Neural progenitor cell (in vitro differentiated cells): Measurements from ENCODE around the gene BCAS4. TPM values are rescaled to one million over a fixed set of nuclear protein-coding genes. Genes with fewer than 3 reads are reported as not detected.
A peak's percentile ranks its signal among the peaks of the same experiment; 100 is the strongest.

Experiments used
- DNase-seq: peaks from one replicate; pipeline ENCODE4 v3.0.0-alpha.2; 2016; ENCODE audit warnings: low spot score
- H2AFZ ChIP-seq: fragments of 200-600 bp; sonication (generic); replicated peaks from 2 replicates; pipeline ENCODE4 v1.6.1; 2016; ENCODE audit warnings: antibody characterized with exemption
- H3F3A ChIP-seq: fragments of 200-600 bp; sonication (generic); 2 replicates; pipeline ENCODE4 v1.6.1; 2016; ENCODE audit warnings: antibody characterized with exemption, low read depth
- H3K27ac ChIP-seq: fragments of 200-600 bp; sonication (generic); 2 replicates; pipeline ENCODE4 v1.5.1; 2016; ENCODE audit warnings: mild to moderate bottlenecking
- H3K27me3 ChIP-seq: fragments of 200-600 bp; sonication (generic); 2 replicates; pipeline ENCODE4 v1.6.1; 2016; ENCODE audit warnings: mild to moderate bottlenecking, moderate library complexity
- H3K36me3 ChIP-seq: fragments of 200-600 bp; sonication (generic); 2 replicates; pipeline ENCODE4 v1.5.1; 2016
- H3K4me1 ChIP-seq: fragments of 200-600 bp; sonication (generic); 2 replicates; pipeline ENCODE4 v1.6.1; 2016; ENCODE audit warnings: mixed run types
- H3K4me2 ChIP-seq: fragments of 200-600 bp; sonication (generic); 2 replicates; pipeline ENCODE4 v1.6.1; 2016
- H3K4me3 ChIP-seq: fragments of 200-600 bp; sonication (generic); 2 replicates; pipeline ENCODE4 v1.5.1; 2016
- H3K79me2 ChIP-seq: fragments of 200-600 bp; sonication (generic); 2 replicates; pipeline ENCODE4 v1.6.1; 2016; ENCODE audit warnings: low read depth
- H3K9ac ChIP-seq: fragments of 200-600 bp; sonication (generic); 2 replicates; pipeline ENCODE4 v1.6.1; 2016
- H3K9me3 ChIP-seq: fragments of 200-600 bp; sonication (generic); 2 replicates; pipeline ENCODE4 v1.5.1; 2016; ENCODE audit warnings: low read depth
- H4K20me1 ChIP-seq: fragments of 200-600 bp; sonication (generic); 2 replicates; pipeline ENCODE4 v1.6.1; 2016; ENCODE audit warnings: low read depth
- H3K27ac Mint-ChIP-seq: 3 replicates; pipeline ENCODE4 v1.8.0; 2021; ENCODE audit warnings: mixed read lengths
- H3K27me3 Mint-ChIP-seq: 2 replicates; pipeline ENCODE4 v1.8.0; 2022; ENCODE audit warnings: low read depth, mild to moderate bottlenecking, inconsistent platforms, moderate library complexity, mixed read lengths; ENCODE audit not compliant: insufficient read depth
- H3K36me3 Mint-ChIP-seq: 3 replicates; pipeline ENCODE4 v1.8.0; 2021; ENCODE audit warnings: mixed read lengths
- H3K4me1 Mint-ChIP-seq: 3 replicates; pipeline ENCODE4 v1.8.0; 2021; ENCODE audit warnings: mixed read lengths
- H3K4me3 Mint-ChIP-seq: 3 replicates; pipeline ENCODE4 v1.8.0; 2021; ENCODE audit warnings: mild to moderate bottlenecking, moderate library complexity, mixed read lengths
- H3K9me3 Mint-ChIP-seq: 3 replicates; pipeline ENCODE4 v1.8.0; 2020; ENCODE audit warnings: mixed read lengths
- EZH2 ChIP-seq: fragments of 200-600 bp; sonication (generic); IDR thresholded peaks from 2 replicates; pipeline ENCODE4 v1.6.1; 2017; ENCODE audit warnings: antibody characterized with exemption, mild to moderate bottlenecking, moderate library complexity
- EZH2phosphoT487 ChIP-seq: fragments of 200-600 bp; sonication (generic); IDR thresholded peaks from 2 replicates; pipeline ENCODE4 v1.6.1; 2017; ENCODE audit warnings: antibody characterized with exemption
- total RNA-seq: library from RNA; depleted of rRNA; stranded (reverse); fragments of >200 nt; gene quantifications from 2 replicates; pipeline ENCODE4 v1.2.3, GENCODE V29; 2015; ENCODE audit warnings: low replicate concordance
- TF ChIP-seq, protein P1 (sequence below): fragments of 200-600 bp; sonication (generic); IDR thresholded peaks from 2 replicates; pipeline ENCODE4 v1.5.1; 2017; ENCODE audit warnings: antibody characterized with exemption, mild to moderate bottlenecking

The BCAS4 gene
- total RNA-seq, 1 donor from 2014 or later = 15.3 TPM

DNA sequence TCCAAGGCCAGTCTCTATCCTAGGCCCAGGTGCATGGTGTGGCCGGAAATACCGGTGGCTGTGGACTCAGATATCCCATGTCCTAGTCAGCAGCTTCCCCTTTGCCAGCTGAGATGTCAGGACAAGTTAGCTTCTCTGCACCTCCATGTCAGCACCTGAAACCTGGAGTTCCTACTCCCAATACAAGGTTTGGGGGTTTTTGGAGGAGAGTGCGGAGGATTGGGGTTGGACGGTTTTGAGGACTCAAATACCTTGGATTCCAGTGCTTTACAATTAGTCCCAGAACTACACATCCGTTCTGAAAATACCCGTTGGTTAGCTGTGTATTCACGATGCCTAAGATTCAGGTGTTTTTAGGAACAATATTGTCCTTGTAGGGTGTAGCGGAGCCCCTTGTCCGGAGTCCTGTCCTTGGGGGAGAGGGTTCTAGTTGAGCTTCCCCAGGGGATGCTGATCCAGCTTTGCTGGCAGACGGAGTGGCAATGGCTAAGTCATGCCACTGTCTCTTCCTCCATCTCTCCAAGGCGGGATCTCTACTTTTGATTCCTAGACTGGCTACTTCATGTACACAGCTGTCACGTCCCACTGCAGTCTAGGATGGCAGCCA, 91.4 kb downstream of the BCAS4 start:
- no peak overlapping the region for H3K27ac Mint-ChIP-seq
- no peaks in the 10 kb centered on the region for H3K27me3 ChIP-seq
- H3F3A ChIP-seq = peaks cover 74% of the 10 kb centered on the region
- no peaks in the 10 kb centered on the region for H3K4me1 ChIP-seq
- no peak overlapping the region for H3K9ac ChIP-seq
- H3K27ac ChIP-seq = peak overlapping the region; percentile 67
- DNase-seq = no peak
- peaks cover 39% of the 10 kb centered on the region for H3K36me3 Mint-ChIP-seq
- H2AFZ ChIP-seq = no peak overlapping the region
- peaks cover 34% of the 10 kb centered on the region for H4K20me1 ChIP-seq
- H3K4me3 ChIP-seq = no peak overlapping the region
- H3K4me2 ChIP-seq = no peak overlapping the region
- TF ChIP-seq, protein P1, sequence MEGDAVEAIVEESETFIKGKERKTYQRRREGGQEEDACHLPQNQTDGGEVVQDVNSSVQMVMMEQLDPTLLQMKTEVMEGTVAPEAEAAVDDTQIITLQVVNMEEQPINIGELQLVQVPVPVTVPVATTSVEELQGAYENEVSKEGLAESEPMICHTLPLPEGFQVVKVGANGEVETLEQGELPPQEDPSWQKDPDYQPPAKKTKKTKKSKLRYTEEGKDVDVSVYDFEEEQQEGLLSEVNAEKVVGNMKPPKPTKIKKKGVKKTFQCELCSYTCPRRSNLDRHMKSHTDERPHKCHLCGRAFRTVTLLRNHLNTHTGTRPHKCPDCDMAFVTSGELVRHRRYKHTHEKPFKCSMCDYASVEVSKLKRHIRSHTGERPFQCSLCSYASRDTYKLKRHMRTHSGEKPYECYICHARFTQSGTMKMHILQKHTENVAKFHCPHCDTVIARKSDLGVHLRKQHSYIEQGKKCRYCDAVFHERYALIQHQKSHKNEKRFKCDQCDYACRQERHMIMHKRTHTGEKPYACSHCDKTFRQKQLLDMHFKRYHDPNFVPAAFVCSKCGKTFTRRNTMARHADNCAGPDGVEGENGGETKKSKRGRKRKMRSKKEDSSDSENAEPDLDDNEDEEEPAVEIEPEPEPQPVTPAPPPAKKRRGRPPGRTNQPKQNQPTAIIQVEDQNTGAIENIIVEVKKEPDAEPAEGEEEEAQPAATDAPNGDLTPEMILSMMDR = no peak
- no peak for TF ChIP-seq EZH2
- H3K4me3 Mint-ChIP-seq = no peak overlapping the region
- H3K36me3 ChIP-seq = peaks cover 10% of the 10 kb centered on the region
- H3K4me1 Mint-ChIP-seq = no peaks in the 10 kb centered on the region
- H3K9me3 Mint-ChIP-seq = peaks cover 3% of the 10 kb centered on the region
- H3K27me3 Mint-ChIP-seq = no peaks in the 10 kb centered on the region
- peaks cover 23% of the 10 kb centered on the region for H3K79me2 ChIP-seq
- H3K9me3 ChIP-seq = no peaks in the 10 kb centered on the region

DNA sequence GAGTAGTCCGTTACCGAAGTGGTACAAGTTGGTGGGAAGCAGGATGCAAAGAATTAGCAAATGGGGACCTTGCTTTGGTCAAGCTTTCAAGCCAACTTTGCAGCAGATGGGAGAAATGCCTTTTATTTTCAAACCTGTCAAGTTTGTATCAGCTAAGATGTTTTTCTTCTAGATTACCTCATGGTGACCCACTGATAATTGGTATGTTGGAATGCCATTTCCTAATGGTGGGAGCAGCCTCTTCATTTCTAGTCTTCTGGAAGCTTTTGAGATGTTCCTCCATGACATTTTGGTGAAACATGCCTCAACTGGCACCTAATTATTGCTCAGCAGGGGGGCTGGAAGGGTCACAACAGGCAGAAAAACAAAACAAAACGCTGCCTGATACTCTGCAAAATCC, 92.7 kb downstream of the BCAS4 start:
- Histone ChIP-seq H3K4me2 (no peak overlapping the region), H3K4me3 (no peak overlapping the region), H3K27me3 (no peaks in the 10 kb centered on the region), H2AFZ (no peak overlapping the region), H3K36me3 (peaks cover 19% of the 10 kb centered on the region), H4K20me1 (peaks cover 44% of the 10 kb centered on the region), H3K9ac (no peak overlapping the region), H3K9me3 (no peaks in the 10 kb centered on the region), H3K27ac (peak overlapping the region; percentile 35), H3K79me2 (peaks cover 36% of the 10 kb centered on the region), H3F3A (peaks cover 84% of the 10 kb centered on the region), H3K4me1 (no peaks in the 10 kb centered on the region)
- Mint-ChIP-seq H3K36me3 (peaks cover 46% of the 10 kb centered on the region), H3K4me3 (no peak overlapping the region), H3K27ac (no peak overlapping the region), H3K9me3 (peaks cover 3% of the 10 kb centered on the region), H3K27me3 (peaks cover under 1% of the 10 kb centered on the region), H3K4me1 (no peaks in the 10 kb centered on the region)
- DNase-seq = no peak
- no peak for TF ChIP-seq EZH2
- TF ChIP-seq, protein P1 = no peak
- no peak for TF ChIP-seq EZH2phosphoT487

DNA sequence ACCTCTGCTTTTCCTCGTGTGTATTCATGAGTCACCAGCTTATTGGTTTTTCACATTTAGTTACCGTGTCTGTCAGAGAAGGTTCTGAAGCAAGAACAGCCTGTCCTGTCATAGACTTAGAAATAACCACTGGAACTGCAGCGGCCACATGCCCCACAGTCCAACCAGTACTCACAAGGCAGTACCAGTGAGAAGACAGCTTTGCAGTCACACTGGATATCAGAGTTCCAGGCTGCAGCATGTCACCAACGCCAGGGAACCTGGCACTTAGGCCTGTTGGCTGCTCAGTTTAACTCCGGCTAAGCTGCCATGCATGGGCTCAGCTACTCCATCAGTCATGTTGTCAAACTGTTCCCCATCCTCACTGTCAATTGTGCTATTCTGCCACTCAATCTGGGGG, 96.3 kb downstream of the BCAS4 start:
- Histone ChIP-seq H3K4me3 (no peak overlapping the region), H3K4me2 (no peak overlapping the region), H3K27ac (no peak overlapping the region), H2AFZ (no peak overlapping the region), H3K79me2 (peaks cover 72% of the 10 kb centered on the region), H4K20me1 (peaks cover 76% of the 10 kb centered on the region), H3F3A (peaks cover 71% of the 10 kb centered on the region), H3K27me3 (no peaks in the 10 kb centered on the region), H3K9me3 (no peaks in the 10 kb centered on the region), H3K9ac (no peak overlapping the region), H3K36me3 (peaks cover 31% of the 10 kb centered on the region), H3K4me1 (no peaks in the 10 kb centered on the region)
- no peaks in the 10 kb centered on the region for H3K9me3 Mint-ChIP-seq
- no peak overlapping the region for H3K27ac Mint-ChIP-seq
- no peak overlapping the region for H3K4me3 Mint-ChIP-seq
- DNase-seq = no peak
- no peak for TF ChIP-seq EZH2
- TF ChIP-seq EZH2phosphoT487 = no peak
- TF ChIP-seq, protein P1 = no peak
- peaks cover 55% of the 10 kb centered on the region for H3K36me3 Mint-ChIP-seq
- peaks cover 3% of the 10 kb centered on the region for H3K27me3 Mint-ChIP-seq
- H3K4me1 Mint-ChIP-seq = no peaks in the 10 kb centered on the region
